ENCODE measurements around the gene KRT83. TPM values are rescaled to one million over a fixed set of nuclear protein-coding genes. Genes with fewer than 3 reads are reported as not detected.

Gene KRT83
- total RNA-seq, 5 donors from 2014 or later (not counting 1 experiment from before 2014, with no cell fraction given) = not detected

- Mint-ChIP-seq H3K9me3 (peaks cover 3 to 6% (median 4%) of the 10 kb centered on the region in 3 donors), H3K4me3 (no peak overlapping the region), H3K27me3 (peaks cover 8 to 15% of the 10 kb centered on the region in 2 donors), H3K4me1 (no peaks in the 10 kb centered on the region), H3K27ac (no peak overlapping the region), H3K36me3 (no peaks in the 10 kb centered on the region)
- ATAC-seq (replicated peaks in 1 of 4) = no peak
- Histone ChIP-seq H3K36me3 (ENCODE audit: control insufficient read depth in 2 of 2, extremely low read depth in 1 of 2, insufficient read depth in 1 of 2, low read length in 1 of 2) (no peaks in the 10 kb centered on the region), H3K4me1 (ENCODE audit: control insufficient read depth in 1 of 2, extremely low read depth in 1 of 2, insufficient read depth in 2 of 2, low read length in 2 of 2) (no peaks in the 10 kb centered on the region), H3K27me3 (replicated peaks in 1 of 2; ENCODE audit: control insufficient read depth in 2 of 2, extremely low read depth in 1 of 2, insufficient read depth in 2 of 2, low read length in 1 of 2) (peaks cover 0 to 11% of the 10 kb centered on the region in 2 experiments), H3K4me3 (ENCODE audit: control insufficient read depth in 1 of 2, extremely low read depth in 1 of 2, low read length in 1 of 2) (no peak overlapping the region), H3K9me3 (no peaks in the 10 kb centered on the region), H3K27ac (ENCODE audit: low read length) (no peak overlapping the region)
- ChIA-PET POLR2A (no interaction called here), CTCF (interaction anchor here in 1 of 2 donors (1.2 kb wide), 1 partner anchor 9 kb away, joined by 3 read pairs; no protein-coding TSS in a partner anchor)
- no peak for DNase-seq
- no CpG with 5 or more reads among the region's 2 CpGs for WGBS (ENCODE audit: insufficient coverage)
These were observed 15.4 kb upstream of the KRT83 start for GRCh38 chr12:52336641-52337040.

GRCh38 chr12:52335598-52336262, 14.5 kb upstream of the KRT83 start:
- Mint-ChIP-seq H3K9me3 (peaks cover 3 to 6% (median 4%) of the 10 kb centered on the region in 3 donors), H3K4me1 (no peaks in the 10 kb centered on the region), H3K27ac (no peak overlapping the region), H3K4me3 (no peak overlapping the region), H3K27me3 (peaks cover 8 to 15% of the 10 kb centered on the region in 2 donors), H3K36me3 (no peaks in the 10 kb centered on the region)
- H3K27me3 ChIP-seq (replicated peaks in 1 of 2; ENCODE audit: control insufficient read depth in 2 of 2, extremely low read depth in 1 of 2, insufficient read depth in 2 of 2, low read length in 1 of 2) = peaks cover 0 to 8% of the 10 kb centered on the region in 2 experiments
- ChIA-PET CTCF (no interaction called here), POLR2A (no interaction called here)
- H3K9me3 ChIP-seq = no peaks in the 10 kb centered on the region
- H3K36me3 ChIP-seq (ENCODE audit: control insufficient read depth in 2 of 2, extremely low read depth in 1 of 2, insufficient read depth in 1 of 2, low read length in 1 of 2) = no peaks in the 10 kb centered on the region
- H3K4me3 ChIP-seq (ENCODE audit: control insufficient read depth in 1 of 2, extremely low read depth in 1 of 2, low read length in 1 of 2) = no peak overlapping the region
- H3K4me1 ChIP-seq (ENCODE audit: control insufficient read depth in 1 of 2, extremely low read depth in 1 of 2, insufficient read depth in 2 of 2, low read length in 2 of 2) = no peaks in the 10 kb centered on the region
- DNase-seq (no peak), ATAC-seq (replicated peaks in 1 of 4) (no peak)
- 92% methylated on average over 3 of the region's 4 CpGs for WGBS (ENCODE audit: insufficient coverage)
- H3K27ac ChIP-seq (ENCODE audit: low read length) = no peak overlapping the region

GRCh38 chr12:52334185-52334584, 13.0 kb upstream of the KRT83 start:
- ChIA-PET POLR2A (no interaction called here), CTCF (interaction anchor here in 1 of 2 donors (1.1 kb wide), 1 partner anchor 179 kb away, joined by 4 read pairs; no protein-coding TSS in a partner anchor)
- H3K9me3 Mint-ChIP-seq = peaks cover 3 to 6% (median 4%) of the 10 kb centered on the region in 3 donors
- H3K36me3 ChIP-seq (ENCODE audit: control insufficient read depth in 2 of 2, extremely low read depth in 1 of 2, insufficient read depth in 1 of 2, low read length in 1 of 2) = no peaks in the 10 kb centered on the region
- H3K4me3 ChIP-seq (ENCODE audit: control insufficient read depth in 1 of 2, extremely low read depth in 1 of 2, low read length in 1 of 2) = no peak overlapping the region
- H3K36me3 Mint-ChIP-seq = no peaks in the 10 kb centered on the region
- no CpG with 5 or more reads among the region's 3 CpGs for WGBS (ENCODE audit: insufficient coverage)
- no peaks in the 10 kb centered on the region for H3K4me1 ChIP-seq (ENCODE audit: control insufficient read depth in 1 of 2, extremely low read depth in 1 of 2, insufficient read depth in 2 of 2, low read length in 2 of 2)
- ATAC-seq (replicated peaks in 1 of 4) = no peak
- H3K27ac ChIP-seq (ENCODE audit: low read length) = no peak overlapping the region
- H3K9me3 ChIP-seq = no peaks in the 10 kb centered on the region
- peaks cover 0 to 8% of the 10 kb centered on the region in 2 experiments for H3K27me3 ChIP-seq (replicated peaks in 1 of 2; ENCODE audit: control insufficient read depth in 2 of 2, extremely low read depth in 1 of 2, insufficient read depth in 2 of 2, low read length in 1 of 2)
- H3K4me1 Mint-ChIP-seq = no peaks in the 10 kb centered on the region
- no peak overlapping the region for H3K27ac Mint-ChIP-seq
- peaks cover 8 to 15% of the 10 kb centered on the region in 2 donors for H3K27me3 Mint-ChIP-seq
- H3K4me3 Mint-ChIP-seq = no peak overlapping the region
- no peak for DNase-seq

GRCh38 chr12:52333321-52333720, 12.1 kb upstream of the KRT83 start:
- DNase-seq (no peak), ATAC-seq (replicated peaks in 1 of 4) (no peak)
- H3K4me1 Mint-ChIP-seq = no peaks in the 10 kb centered on the region
- H3K4me3 ChIP-seq (ENCODE audit: control insufficient read depth in 1 of 2, extremely low read depth in 1 of 2, low read length in 1 of 2) = no peak overlapping the region
- H3K27ac Mint-ChIP-seq = no peak overlapping the region
- H3K36me3 ChIP-seq (ENCODE audit: control insufficient read depth in 2 of 2, extremely low read depth in 1 of 2, insufficient read depth in 1 of 2, low read length in 1 of 2) = no peaks in the 10 kb centered on the region
- H3K36me3 Mint-ChIP-seq = no peaks in the 10 kb centered on the region
- peaks cover 0 to 8% of the 10 kb centered on the region in 2 experiments for H3K27me3 ChIP-seq (replicated peaks in 1 of 2; ENCODE audit: control insufficient read depth in 2 of 2, extremely low read depth in 1 of 2, insufficient read depth in 2 of 2, low read length in 1 of 2)
- no peak overlapping the region for H3K4me3 Mint-ChIP-seq
- peaks cover 3 to 6% (median 4%) of the 10 kb centered on the region in 3 donors for H3K9me3 Mint-ChIP-seq
- no peaks in the 10 kb centered on the region for H3K4me1 ChIP-seq (ENCODE audit: control insufficient read depth in 1 of 2, extremely low read depth in 1 of 2, insufficient read depth in 2 of 2, low read length in 2 of 2)
- H3K27ac ChIP-seq (ENCODE audit: low read length) = no peak overlapping the region
- H3K27me3 Mint-ChIP-seq = peaks cover 5 to 10% of the 10 kb centered on the region in 2 donors
- 58% methylated on average over 3 of the region's 3 CpGs for WGBS (ENCODE audit: insufficient coverage)
- H3K9me3 ChIP-seq = no peaks in the 10 kb centered on the region
- POLR2A ChIA-PET = no interaction called here
- CTCF ChIA-PET = interaction anchor here in 1 of 2 donors (0.5 kb wide), 1 partner anchor 178 kb away, joined by 3 read pairs; no protein-coding TSS in a partner anchor

- peaks cover 2 to 6% (median 4%) of the 10 kb centered on the region in 3 donors for H3K4me1 Mint-ChIP-seq
- H3K27ac Mint-ChIP-seq = no peak overlapping the region
- Histone ChIP-seq H3K9me3 (no peaks in the 10 kb centered on the region), H3K27ac (ENCODE audit: low read length) (no peak overlapping the region), H3K4me3 (ENCODE audit: control insufficient read depth in 1 of 2, extremely low read depth in 1 of 2, low read length in 1 of 2) (no peak overlapping the region), H3K4me1 (ENCODE audit: control insufficient read depth in 1 of 2, extremely low read depth in 1 of 2, insufficient read depth in 2 of 2, low read length in 2 of 2) (peaks cover 0 to 6% of the 10 kb centered on the region in 2 experiments), H3K36me3 (ENCODE audit: control insufficient read depth in 2 of 2, extremely low read depth in 1 of 2, insufficient read depth in 1 of 2, low read length in 1 of 2) (no peaks in the 10 kb centered on the region), H3K27me3 (replicated peaks in 1 of 2; ENCODE audit: control insufficient read depth in 2 of 2, extremely low read depth in 1 of 2, insufficient read depth in 2 of 2, low read length in 1 of 2) (peaks cover 0 to 8% of the 10 kb centered on the region in 2 experiments)
- POLR2A ChIA-PET = no interaction called here
- no peak for ATAC-seq (replicated peaks in 1 of 4)
- peaks cover 3 to 6% (median 4%) of the 10 kb centered on the region in 3 donors for H3K9me3 Mint-ChIP-seq
- DNase-seq = no peak
- H3K27me3 Mint-ChIP-seq = peaks cover 6 to 10% of the 10 kb centered on the region in 2 donors
- CTCF ChIA-PET = interaction anchor here in 1 of 2 donors (0.5 kb wide), 1 partner anchor 54 kb away, joined by 5 read pairs; no protein-coding TSS in a partner anchor
- H3K4me3 Mint-ChIP-seq = no peak overlapping the region
- no peaks in the 10 kb centered on the region for H3K36me3 Mint-ChIP-seq
- 100% methylated on average over 1 of the region's 1 CpG for WGBS (ENCODE audit: insufficient coverage)
These were observed 11.2 kb upstream of the KRT83 start for GRCh38 chr12:52332381-52332780.

- H3K4me3 ChIP-seq (ENCODE audit: control insufficient read depth in 1 of 2, extremely low read depth in 1 of 2, low read length in 1 of 2) = no peak overlapping the region
- Mint-ChIP-seq H3K4me1 (peaks cover 4 to 9% (median 8%) of the 10 kb centered on the region in 3 donors), H3K9me3 (peaks cover 3 to 5% (median 4%) of the 10 kb centered on the region in 3 donors), H3K27me3 (peaks cover 9 to 10% of the 10 kb centered on the region in 2 donors), H3K36me3 (no peaks in the 10 kb centered on the region), H3K27ac (no peak overlapping the region), H3K4me3 (no peak overlapping the region)
- DNase-seq (no peak), ATAC-seq (replicated peaks in 1 of 4) (no peak)
- H3K27me3 ChIP-seq (replicated peaks in 1 of 2; ENCODE audit: control insufficient read depth in 2 of 2, extremely low read depth in 1 of 2, insufficient read depth in 2 of 2, low read length in 1 of 2) = peaks cover 0 to 11% of the 10 kb centered on the region in 2 experiments
- no peak overlapping the region for H3K27ac ChIP-seq (ENCODE audit: low read length)
- H3K36me3 ChIP-seq (ENCODE audit: control insufficient read depth in 2 of 2, extremely low read depth in 1 of 2, insufficient read depth in 1 of 2, low read length in 1 of 2) = no peaks in the 10 kb centered on the region
- H3K9me3 ChIP-seq = no peaks in the 10 kb centered on the region
- peaks cover 0 to 9% of the 10 kb centered on the region in 2 experiments for H3K4me1 ChIP-seq (ENCODE audit: control insufficient read depth in 1 of 2, extremely low read depth in 1 of 2, insufficient read depth in 2 of 2, low read length in 2 of 2)
- 100% methylated on average over 2 of the region's 3 CpGs for WGBS (ENCODE audit: insufficient coverage)
- ChIA-PET POLR2A (no interaction called here), CTCF (no interaction called here)
These were observed 10.6 kb upstream of the KRT83 start for GRCh38 chr12:52331833-52332232.

Data from T-cell (primary cell).